ENCODE data around the gene PRPF40B. TPM values are rescaled to one million over a fixed set of nuclear protein-coding genes. Genes with fewer than 3 reads are reported as not detected.

Gene PRPF40B
- total RNA-seq, 1 experiment from 2014 or later, result 22.9 TPM

- peaks cover 7% of the 10 kb centered on the region for H3K36me3 ChIP-seq (replicated peaks; ENCODE audit: control insufficient read depth, insufficient read depth, low read length)
- H3K27me3 ChIP-seq (ENCODE audit: control insufficient read depth, insufficient read depth, low read length), result no peaks in the 10 kb centered on the region
- no peak for DNase-seq
- H3K4me3 ChIP-seq (ENCODE audit: insufficient read depth, low read depth, low read length), result no peak overlapping the region
Observed at GRCh38 chr12:49636574-49636973, 13.2 kb downstream of the PRPF40B start.

GRCh38 chr12:49636979-49637755 is 13.8 kb downstream of the PRPF40B start:
- Histone ChIP-seq H3K4me3 (ENCODE audit: insufficient read depth, low read depth, low read length) (no peak overlapping the region), H3K27me3 (ENCODE audit: control insufficient read depth, insufficient read depth, low read length) (no peaks in the 10 kb centered on the region), H3K36me3 (replicated peaks; ENCODE audit: control insufficient read depth, insufficient read depth, low read length) (peaks cover 7% of the 10 kb centered on the region)
- peak; percentile 91 for DNase-seq

GRCh38 chr12:49641748-49642369 is 18.5 kb downstream of the PRPF40B start:
- H3K4me3 ChIP-seq (ENCODE audit: insufficient read depth, low read depth, low read length), result no peak overlapping the region
- peaks cover 28% of the 10 kb centered on the region for H3K36me3 ChIP-seq (replicated peaks; ENCODE audit: control insufficient read depth, insufficient read depth, low read length)
- no peak for DNase-seq
- no peaks in the 10 kb centered on the region for H3K27me3 ChIP-seq (ENCODE audit: control insufficient read depth, insufficient read depth, low read length)

GRCh38 chr12:49642370-49642802 is 19.0 kb downstream of the PRPF40B start:
- no peaks in the 10 kb centered on the region for H3K27me3 ChIP-seq (ENCODE audit: control insufficient read depth, insufficient read depth, low read length)
- H3K4me3 ChIP-seq (ENCODE audit: insufficient read depth, low read depth, low read length), result no peak overlapping the region
- peaks cover 32% of the 10 kb centered on the region for H3K36me3 ChIP-seq (replicated peaks; ENCODE audit: control insufficient read depth, insufficient read depth, low read length)
- no peak for DNase-seq

- H3K36me3 ChIP-seq (replicated peaks; ENCODE audit: control insufficient read depth, insufficient read depth, low read length), result peaks cover 35% of the 10 kb centered on the region
- no peak for DNase-seq
- H3K4me3 ChIP-seq (ENCODE audit: insufficient read depth, low read depth, low read length), result no peak overlapping the region
- no peaks in the 10 kb centered on the region for H3K27me3 ChIP-seq (ENCODE audit: control insufficient read depth, insufficient read depth, low read length)
Observed at GRCh38 chr12:49643135-49643534, 19.8 kb downstream of the PRPF40B start.

GRCh38 chr12:49643961-49644619 is 20.7 kb downstream of the PRPF40B start:
- Histone ChIP-seq H3K36me3 (replicated peaks; ENCODE audit: control insufficient read depth, insufficient read depth, low read length) (peaks cover 39% of the 10 kb centered on the region), H3K4me3 (ENCODE audit: insufficient read depth, low read depth, low read length) (no peak overlapping the region), H3K27me3 (ENCODE audit: control insufficient read depth, insufficient read depth, low read length) (no peaks in the 10 kb centered on the region)
- no peak for DNase-seq

GRCh38 chr12:49644620-49644994 is 21.2 kb downstream of the PRPF40B start:
- Histone ChIP-seq H3K4me3 (ENCODE audit: insufficient read depth, low read depth, low read length) (no peak overlapping the region), H3K27me3 (ENCODE audit: control insufficient read depth, insufficient read depth, low read length) (no peaks in the 10 kb centered on the region), H3K36me3 (replicated peaks; ENCODE audit: control insufficient read depth, insufficient read depth, low read length) (peaks cover 42% of the 10 kb centered on the region)
- peak; percentile 95 for DNase-seq

GRCh38 chr12:49645146-49646039 is 22.0 kb downstream of the PRPF40B start:
- H3K27me3 ChIP-seq (ENCODE audit: control insufficient read depth, insufficient read depth, low read length), result no peaks in the 10 kb centered on the region
- no peak for DNase-seq
- H3K36me3 ChIP-seq (replicated peaks; ENCODE audit: control insufficient read depth, insufficient read depth, low read length), result peaks cover 50% of the 10 kb centered on the region
- H3K4me3 ChIP-seq (ENCODE audit: insufficient read depth, low read depth, low read length), result no peak overlapping the region

- no peak for DNase-seq
- H3K36me3 ChIP-seq (replicated peaks; ENCODE audit: control insufficient read depth, insufficient read depth, low read length), result peaks cover 52% of the 10 kb centered on the region
Observed at GRCh38 chr12:49646331-49646830, 23.0 kb downstream of the PRPF40B start.

GRCh38 chr12:49646871-49647654 is 23.7 kb downstream of the PRPF40B start:
- no peak for DNase-seq
- no peaks in the 10 kb centered on the region for H3K27me3 ChIP-seq (ENCODE audit: control insufficient read depth, insufficient read depth, low read length)
- H3K36me3 ChIP-seq (replicated peaks; ENCODE audit: control insufficient read depth, insufficient read depth, low read length), result peaks cover 57% of the 10 kb centered on the region
- no peak overlapping the region for H3K4me3 ChIP-seq (ENCODE audit: insufficient read depth, low read depth, low read length)

More at GRCh38 chr12:49646331-49646830, 23.0 kb downstream of the PRPF40B start:
- Histone ChIP-seq H3K4me3 (ENCODE audit: insufficient read depth, low read depth, low read length) (no peak overlapping the region), H3K27me3 (ENCODE audit: control insufficient read depth, insufficient read depth, low read length) (no peaks in the 10 kb centered on the region)

GRCh38 chr12:49647827-49648711 is 24.7 kb downstream of the PRPF40B start:
- peaks cover 56% of the 10 kb centered on the region for H3K36me3 ChIP-seq (replicated peaks; ENCODE audit: control insufficient read depth, insufficient read depth, low read length)
- peak; percentile 40 for DNase-seq
- no peak overlapping the region for H3K4me3 ChIP-seq (ENCODE audit: insufficient read depth, low read depth, low read length)
- H3K27me3 ChIP-seq (ENCODE audit: control insufficient read depth, insufficient read depth, low read length), result no peaks in the 10 kb centered on the region

- DNase-seq, result peak; percentile 41
- Histone ChIP-seq H3K27me3 (ENCODE audit: control insufficient read depth, insufficient read depth, low read length) (no peaks in the 10 kb centered on the region), H3K4me3 (ENCODE audit: insufficient read depth, low read depth, low read length) (no peak overlapping the region), H3K36me3 (replicated peaks; ENCODE audit: control insufficient read depth, insufficient read depth, low read length) (peaks cover 59% of the 10 kb centered on the region)
Observed at GRCh38 chr12:49648712-49649003, 25.3 kb downstream of the PRPF40B start.

- Histone ChIP-seq H3K27me3 (ENCODE audit: control insufficient read depth, insufficient read depth, low read length) (no peaks in the 10 kb centered on the region), H3K36me3 (replicated peaks; ENCODE audit: control insufficient read depth, insufficient read depth, low read length) (peaks cover 55% of the 10 kb centered on the region), H3K4me3 (ENCODE audit: insufficient read depth, low read depth, low read length) (no peak overlapping the region)
- no peak for DNase-seq
Observed at GRCh38 chr12:49649445-49649844, 26.1 kb downstream of the PRPF40B start.

Data from H7 (cell line).